Measurements from ENCODE around the gene UQCRC1.

The UQCRC1 gene

DNA sequence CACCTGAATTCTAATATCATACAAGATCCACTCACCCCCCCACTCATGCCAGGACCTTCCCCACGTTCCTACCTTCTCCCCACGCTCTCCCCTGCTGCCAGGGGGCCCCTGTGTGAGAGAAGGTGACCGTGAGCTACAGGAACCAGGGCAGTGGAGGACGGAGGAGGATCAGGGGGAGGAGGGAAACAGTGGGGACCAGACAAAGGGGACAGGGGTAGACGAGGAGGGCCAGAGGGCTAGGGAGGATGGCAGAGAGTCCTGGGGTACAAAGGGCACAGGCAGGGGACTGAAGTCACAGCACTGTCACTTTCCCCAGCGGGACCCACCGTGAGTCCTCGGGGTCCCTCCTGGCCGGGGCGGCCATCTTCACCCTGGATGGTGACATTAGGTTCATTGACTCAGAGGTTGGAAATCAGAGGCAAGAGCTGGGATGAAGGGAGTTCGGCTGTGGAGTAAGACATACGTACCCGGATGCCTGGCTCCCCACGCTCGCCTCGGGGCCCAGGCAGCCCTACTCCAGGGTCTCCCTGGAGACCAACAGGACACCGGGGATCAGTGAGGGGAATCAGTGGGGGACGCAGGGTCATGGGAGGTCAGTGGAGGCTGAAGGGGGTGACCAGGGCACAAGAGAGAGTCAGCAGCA, 39.5 kb downstream of the UQCRC1 start:
- DNase-seq: no peak

- DNase-seq: no peak
These were observed 40.0 kb downstream of the UQCRC1 start for GRCh38 chr3:48569400-48569799.

DNA sequence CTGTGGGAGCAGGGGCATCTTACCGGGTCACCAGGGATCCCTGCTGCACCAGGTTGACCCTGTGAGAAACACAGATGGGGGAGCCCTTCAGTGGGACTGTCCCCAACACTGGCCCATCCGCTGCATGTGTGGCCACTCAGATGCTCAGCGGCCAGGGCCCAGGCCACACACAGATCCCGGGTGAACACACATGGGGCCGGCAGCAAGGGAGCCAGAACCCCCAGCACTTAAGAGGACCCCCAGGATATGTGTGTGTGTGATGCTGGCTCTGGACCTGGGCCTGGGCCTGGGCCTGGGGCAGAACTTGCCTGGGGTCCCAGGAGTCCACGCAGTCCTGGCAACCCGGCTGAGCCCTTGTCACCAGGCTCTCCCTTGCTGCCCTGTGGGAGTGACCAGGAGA, 41.0 kb downstream of the UQCRC1 start:
- no peak for DNase-seq

GRCh38 chr3:48567500-48567899, 41.9 kb downstream of the UQCRC1 start:
- no peak for DNase-seq

DNA sequence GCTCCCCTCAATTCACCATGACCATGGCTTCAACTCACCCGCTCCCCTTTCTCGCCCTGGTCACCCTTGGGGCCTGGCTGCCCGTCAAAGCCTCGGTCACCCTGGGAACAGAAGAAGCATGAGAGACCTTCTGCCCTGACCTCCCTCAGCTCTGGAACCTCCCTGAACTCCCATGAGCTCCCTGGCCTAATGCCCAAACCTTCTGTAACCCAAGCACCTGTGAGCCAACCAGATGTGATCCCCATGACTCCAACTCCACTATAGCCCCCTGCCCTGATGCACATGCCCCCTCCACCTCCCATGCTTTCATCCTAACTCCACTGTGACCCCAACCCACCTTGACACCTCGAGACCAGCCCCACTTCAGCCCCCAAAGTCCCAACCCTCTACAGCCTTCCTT, 42.4 kb downstream of the UQCRC1 start:
- no peak for DNase-seq

- no peak for DNase-seq
These were observed 43.1 kb downstream of the UQCRC1 start for GRCh38 chr3:48566401-48566760.

DNA sequence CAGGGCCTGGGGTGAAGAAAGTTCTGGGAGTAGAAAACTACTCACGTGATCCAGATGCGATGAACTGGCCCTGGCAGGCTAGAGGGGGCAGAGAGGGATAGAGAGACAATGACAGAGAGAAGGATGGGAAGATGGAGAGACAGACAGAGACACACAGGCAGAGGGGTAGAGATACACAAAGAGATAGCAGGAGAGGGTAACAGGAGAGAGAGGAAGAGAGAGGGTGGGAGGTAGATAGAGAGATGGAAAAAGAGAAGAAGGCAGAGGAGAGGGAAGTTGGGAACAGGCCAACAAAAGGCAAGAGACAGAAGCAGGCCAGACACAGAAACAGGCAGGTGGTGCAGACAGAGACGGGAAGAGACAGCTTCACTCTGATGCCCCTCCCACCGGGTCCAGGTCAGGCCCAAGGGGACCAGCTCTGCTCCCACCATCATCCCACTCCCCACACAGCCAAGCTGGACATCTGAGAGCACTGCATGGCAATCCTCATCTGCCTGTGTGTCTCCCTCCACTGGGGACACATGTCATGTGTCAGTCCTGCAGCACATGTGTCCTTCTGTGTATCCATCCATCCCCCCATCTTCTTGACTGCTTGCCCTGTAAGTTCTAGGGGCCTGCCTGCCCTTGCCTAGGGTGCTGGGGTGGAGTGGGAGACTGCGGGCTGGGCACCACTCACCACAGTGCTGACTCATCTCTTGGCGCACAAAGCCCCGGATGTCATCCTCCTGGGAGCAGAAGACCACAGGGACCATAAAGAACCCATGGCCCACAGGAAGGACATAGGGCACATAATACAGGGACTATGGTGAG, 43.6 kb downstream of the UQCRC1 start:
- no peak for DNase-seq

DNA sequence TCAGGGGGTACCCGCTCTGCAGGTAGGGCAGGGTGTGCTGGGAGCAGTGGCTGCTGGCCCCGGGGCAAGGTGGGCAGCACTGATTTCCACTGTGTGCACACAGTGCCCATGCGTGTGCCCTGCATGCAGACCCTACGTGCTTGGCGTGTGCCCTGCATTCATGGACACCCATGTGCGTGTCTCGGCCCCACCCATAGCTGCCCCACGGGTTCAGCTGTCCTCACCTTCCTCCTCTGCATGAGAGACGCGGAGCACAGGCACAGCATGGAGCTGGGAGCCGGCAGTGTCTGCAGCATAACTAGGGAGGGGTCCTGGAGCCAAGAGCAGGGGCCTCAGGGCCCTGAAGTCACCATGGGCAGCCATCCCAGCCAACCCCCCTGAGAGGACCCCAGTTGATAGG, 44.3 kb downstream of the UQCRC1 start:
- DNase-seq: no peak

DNA sequence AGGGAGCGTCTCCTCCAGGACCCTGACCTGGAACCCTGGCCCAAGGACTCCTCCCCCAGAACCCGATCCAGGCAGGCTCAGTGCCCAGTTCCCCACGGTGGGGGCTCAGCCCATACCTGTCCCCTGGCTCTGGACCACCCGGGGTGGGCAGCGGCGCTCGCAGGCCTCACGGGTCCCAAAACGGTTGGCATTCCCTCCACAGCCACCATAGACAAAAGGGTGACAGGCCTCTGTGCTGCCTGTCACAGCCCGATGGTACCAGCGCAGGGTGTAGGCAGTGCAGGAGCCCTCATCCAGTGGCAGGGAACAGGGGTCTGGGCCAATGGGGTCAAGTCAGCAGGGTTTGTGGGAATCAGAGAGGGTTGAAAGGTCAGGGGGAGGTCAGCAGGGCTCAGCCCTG, 44.8 kb downstream of the UQCRC1 start:
- no peak for DNase-seq

GRCh38 chr3:48564022-48564421, 45.4 kb downstream of the UQCRC1 start:
- DNase-seq: no peak

DNA sequence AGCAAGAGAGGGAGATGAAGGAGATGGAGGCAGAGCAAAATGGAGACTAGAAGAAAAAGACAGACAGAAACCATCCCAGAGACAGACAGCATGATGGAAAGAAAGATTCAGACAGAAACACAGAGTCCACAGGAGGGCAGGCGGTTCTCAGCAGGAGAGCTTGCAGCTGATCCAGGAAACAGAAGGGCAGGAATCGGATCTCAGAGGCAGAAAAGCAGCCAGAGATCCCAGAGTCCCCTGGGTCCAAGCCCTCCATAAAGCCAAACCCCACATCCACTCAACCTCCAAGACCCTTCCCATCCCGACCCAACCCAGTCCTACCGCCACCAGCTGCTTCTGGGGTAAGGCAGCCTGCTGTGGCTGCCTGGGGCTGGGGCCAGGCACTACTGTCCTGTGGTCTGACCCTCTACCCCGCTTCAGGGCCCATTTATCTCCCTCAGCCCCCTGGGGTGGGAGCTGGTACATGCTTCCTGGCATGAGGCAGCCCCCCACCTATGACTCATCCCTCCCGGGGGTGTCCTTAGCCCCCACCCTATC, 46.0 kb downstream of the UQCRC1 start, which contains the start of gene UCN2:
Gene UCN2 (minus strand): TSS at position 400 of the 537 bp plus-strand sequence. CDS start 657 bp downstream, outside the sequence.
- no peak for DNase-seq

GRCh38 chr3:48562367-48563095, 46.9 kb downstream of the UQCRC1 start:
- DNase-seq: no peak

- DNase-seq: no peak
These were observed 48.3 kb downstream of the UQCRC1 start for GRCh38 chr3:48561045-48561736.

DNA sequence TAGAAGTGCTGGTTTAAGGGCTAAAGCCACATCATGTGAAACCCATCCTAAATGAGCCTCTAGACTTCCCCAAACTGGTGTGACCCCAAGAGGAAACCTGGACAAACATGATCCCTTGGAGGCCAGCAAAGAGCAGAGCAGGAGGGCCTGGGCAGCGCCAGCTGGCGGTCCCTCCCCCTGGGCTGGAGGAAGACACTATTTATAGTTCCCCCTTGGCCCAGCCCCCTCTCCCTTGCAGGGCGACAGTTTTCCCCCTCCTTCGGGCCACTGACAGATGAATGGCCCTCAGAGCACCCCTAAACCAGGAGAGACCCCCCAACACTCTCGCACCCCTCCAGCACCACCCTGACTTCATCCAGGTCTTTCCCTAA, 48.8 kb downstream of the UQCRC1 start:
- DNase-seq: no peak

DNA sequence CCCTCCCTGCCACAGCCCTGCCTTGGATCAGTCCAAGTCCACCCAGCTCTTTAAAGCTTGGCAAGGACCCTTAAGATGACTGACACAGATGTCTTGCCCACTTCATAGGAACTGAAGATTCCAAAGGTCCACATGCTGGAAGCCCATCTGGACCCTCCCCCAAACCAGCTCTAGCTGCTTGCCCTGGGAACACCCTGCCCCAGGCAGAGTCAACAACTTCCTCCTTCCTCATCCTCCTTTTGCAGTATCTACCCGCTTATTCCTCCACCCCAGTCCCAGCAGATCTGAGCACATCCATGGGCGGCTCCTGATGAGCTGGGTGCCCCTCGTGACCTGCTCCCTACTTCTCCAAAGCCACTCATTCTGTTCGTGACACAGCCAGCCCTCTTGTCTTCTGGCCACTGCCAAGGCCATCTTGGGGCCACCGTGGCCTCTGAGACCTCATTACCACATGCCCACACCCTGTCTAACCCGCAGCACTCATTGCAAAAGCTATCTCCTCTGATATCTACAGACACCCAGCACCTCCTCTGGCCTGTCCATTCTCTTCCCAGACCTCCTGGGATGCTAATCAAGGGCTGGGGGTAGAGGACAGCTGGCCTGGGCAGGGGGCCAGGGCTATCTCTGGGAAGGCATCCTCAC, 50.8 kb downstream of the UQCRC1 start:
- no peak for DNase-seq

DNA sequence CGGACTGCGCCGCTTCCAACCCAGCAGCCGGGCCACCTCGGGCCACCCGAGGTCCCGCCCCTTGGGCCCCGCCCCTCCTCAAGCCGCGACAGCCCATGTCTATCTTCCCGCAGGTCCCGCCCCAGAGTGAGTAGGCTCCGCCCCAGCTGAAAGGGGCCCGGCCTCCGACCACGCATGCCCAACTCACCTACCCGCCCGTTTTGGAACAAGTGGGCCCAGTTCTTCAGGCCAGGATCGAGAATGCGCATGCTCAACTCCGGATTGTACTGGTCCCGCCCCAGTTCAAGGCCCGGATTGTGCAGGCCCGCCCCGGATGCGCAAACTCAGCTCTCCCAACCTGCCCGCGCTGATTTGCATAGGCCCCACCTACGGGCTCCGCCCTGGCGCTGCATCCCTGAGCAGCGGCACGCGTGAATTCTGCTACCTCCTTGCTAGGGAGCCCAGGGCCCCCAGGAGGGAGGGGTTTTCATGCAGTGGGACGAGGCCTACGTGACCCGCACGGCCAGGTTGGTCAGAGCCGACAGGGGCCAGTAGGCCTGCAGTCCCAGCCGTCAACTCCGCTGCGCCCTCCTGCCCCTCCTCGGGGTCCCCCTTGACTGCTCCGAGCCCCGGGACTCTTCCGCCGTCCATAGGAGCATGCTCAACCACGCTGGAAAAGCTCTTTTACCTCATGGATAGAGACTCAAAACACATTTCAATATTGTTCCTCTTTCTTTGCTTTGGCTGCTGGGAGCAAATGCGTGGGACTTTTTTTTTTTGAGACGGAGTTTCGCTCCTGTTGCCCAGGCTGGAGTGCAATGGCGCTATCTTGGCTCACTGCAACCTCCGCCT, 52.4 kb downstream of the UQCRC1 start, which contains the start of gene PFKFB4:
Gene PFKFB4 (minus strand): TSS at position 8 of the 831 bp plus-strand sequence. CDS start 26 bp downstream, outside the sequence.
- peak; percentile 34 for DNase-seq

DNA sequence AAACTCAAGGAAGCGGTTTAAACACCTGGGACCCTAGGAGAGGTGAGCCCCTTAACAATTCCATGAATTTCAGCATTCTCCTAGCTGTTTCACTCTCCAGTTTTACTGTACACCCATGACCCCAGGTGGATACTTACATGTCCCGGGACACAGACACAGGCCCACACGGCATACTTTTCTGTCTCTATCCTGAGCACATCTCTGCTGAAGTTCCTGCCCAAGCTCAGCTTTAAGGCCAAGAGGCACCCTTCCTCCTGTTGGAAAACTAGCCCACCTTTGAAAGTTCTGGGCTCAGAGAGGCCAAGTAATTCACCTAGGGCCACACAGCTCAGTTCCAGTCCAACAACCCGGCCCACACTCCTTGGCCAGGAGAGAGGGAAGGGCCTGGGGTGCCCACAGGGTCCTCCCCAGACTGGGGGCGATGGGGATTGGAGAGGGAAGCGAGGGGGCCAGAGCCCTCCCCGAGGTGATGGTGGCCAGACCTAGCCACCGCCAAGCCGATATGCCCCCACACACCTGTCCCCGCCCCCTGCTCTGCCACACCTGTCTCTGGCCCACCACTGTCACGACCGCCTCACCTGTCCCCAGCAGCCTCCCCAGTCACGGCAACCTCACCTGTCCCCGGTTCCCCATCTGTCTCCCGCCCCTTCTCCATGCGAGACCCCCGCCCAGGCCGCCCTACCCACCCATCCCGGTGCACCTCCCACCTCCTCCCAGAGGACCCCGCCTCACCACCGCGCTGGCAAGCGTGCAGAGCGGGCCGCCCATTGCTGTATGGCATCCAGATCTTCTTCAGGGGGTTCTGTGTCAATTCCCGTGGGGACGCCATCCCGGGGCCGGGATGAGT, 53.3 kb downstream of the UQCRC1 start:
- no peak for DNase-seq

- DNase-seq: no peak
These were observed 54.1 kb downstream of the UQCRC1 start for GRCh38 chr3:48555231-48555948.
